Thoracic aorta (tissue), 2 donors: ENCODE results near the gene MYADML2. TPM values are rescaled to one million over a fixed set of nuclear protein-coding genes. Genes with fewer than 3 reads are reported as not detected.

Source experiments
- ATAC-seq: fragments of 150-250 bp; one replicate; pipeline ENCODE4 v1.8.0; 2017; ENCODE audit warnings: low read depth; ENCODE audit not compliant: insufficient number of reproducible peaks, low FRiP score
- DNase-seq: peaks from one replicate; pipeline ENCODE4 v3.0.0-alpha.2; 2020; ENCODE audit warnings: low spot score
- H3K27ac ChIP-seq, 2 donors: fragments of 200-600 bp; sonication (generic); 1 replicate in 1 of 2; 2 replicates in 1 of 2; pipeline ENCODE4 v1.5.1; 2016; ENCODE audit warnings: mild to moderate bottlenecking in 2 of 2, moderate library complexity in 2 of 2
- H3K27me3 ChIP-seq: fragments of 200-600 bp; sonication (generic); replicated peaks from 2 replicates; pipeline ENCODE4 v1.6.0; 2016; ENCODE audit warnings: mild to moderate bottlenecking; ENCODE audit not compliant: insufficient read depth
- H3K36me3 ChIP-seq: fragments of 200-600 bp; sonication (generic); one replicate; pipeline ENCODE4 v1.5.1; 2016
- H3K4me1 ChIP-seq, 2 donors: fragments of 200-600 bp; sonication (generic); 1 replicate in 1 of 2; 2 replicates in 1 of 2; pipeline versions ENCODE4 v1.5.1 to v1.6.0; 2016; ENCODE audit warnings: low read depth in 2 of 2, mild to moderate bottlenecking in 1 of 2; ENCODE audit not compliant: control insufficient read depth in 1 of 2
- H3K4me3 ChIP-seq: fragments of 200-600 bp; sonication (generic); 2 replicates; pipeline ENCODE4 v1.5.1; 2016; ENCODE audit warnings: mild to moderate bottlenecking
- H3K9me3 ChIP-seq: fragments of 200-600 bp; sonication (generic); 2 replicates; pipeline ENCODE4 v1.5.1; 2016
- CTCF ChIP-seq: fragments of 200-600 bp; sonication (generic); IDR thresholded peaks from one replicate; pipeline ENCODE4 v1.5.1; 2019; ENCODE audit warnings: antibody characterized with exemption
- total RNA-seq, 2 donors: library from RNA; depleted of rRNA; stranded (reverse); fragments of >200 nt; gene quantifications; one replicate each; pipeline versions ENCODE4 v1.1.0 to v1.2.3, GENCODE V29; 2016

The MYADML2 gene
- total RNA-seq, 2 donors from 2014 or later: not detected

GRCh38 chr17:81928544-81929252, 18.3 kb downstream of the MYADML2 start:
- peak overlapping the region; percentile 75 for H3K4me3 ChIP-seq
- H3K27me3 ChIP-seq: no peaks in the 10 kb centered on the region
- no peaks in the 10 kb centered on the region for H3K36me3 ChIP-seq
- H3K4me1 ChIP-seq: peaks cover 24 to 35% of the 10 kb centered on the region in 2 donors
- TF ChIP-seq CTCF: no peak
- ATAC-seq (no peak), DNase-seq (no peak)
- no peaks in the 10 kb centered on the region for H3K9me3 ChIP-seq
- H3K27ac ChIP-seq: no peak overlapping the region

GRCh38 chr17:81927653-81928543, 19.1 kb downstream of the MYADML2 start, which contains the start of gene MAFG:
MAFG (minus strand) TSS chr17:81927735; CDS start chr17:81923185, 4,550 bp downstream.
- peak; percentile 25 for TF ChIP-seq CTCF
- DNase-seq: peak; percentile 80
- H3K36me3 ChIP-seq: no peaks in the 10 kb centered on the region
- peak within 1 kb of the TSS; percentile 81 to 82 for H3K27ac ChIP-seq
- peak; percentile 78 for ATAC-seq
- H3K4me1 ChIP-seq: peaks cover 29 to 43% of the 10 kb centered on the region in 2 donors
- H3K4me3 ChIP-seq: peak within 1 kb of the TSS; percentile 82
- no peaks in the 10 kb centered on the region for H3K27me3 ChIP-seq
- no peaks in the 10 kb centered on the region for H3K9me3 ChIP-seq

- H3K4me3 ChIP-seq: peak overlapping the region; percentile 82
- peaks cover 5% of the 10 kb centered on the region for H3K36me3 ChIP-seq
- peaks cover 34 to 50% of the 10 kb centered on the region in 2 donors for H3K4me1 ChIP-seq
- no peaks in the 10 kb centered on the region for H3K9me3 ChIP-seq
- peak overlapping the region; percentile 81 to 82 for H3K27ac ChIP-seq
- TF ChIP-seq CTCF: no peak
- H3K27me3 ChIP-seq: no peaks in the 10 kb centered on the region
- ATAC-seq (no peak), DNase-seq (no peak)
Observed at GRCh38 chr17:81927152-81927652, 19.8 kb downstream of the MYADML2 start.

GRCh38 chr17:81926451-81927151, 20.4 kb downstream of the MYADML2 start:
- ATAC-seq: peak; percentile 33

More at GRCh38 chr17:81926451-81927151, 20.4 kb downstream of the MYADML2 start:
- no peak for DNase-seq
- Histone ChIP-seq H3K4me1 (peaks cover 38 to 55% of the 10 kb centered on the region in 2 donors), H3K4me3 (peak overlapping the region; percentile 82), H3K36me3 (peaks cover 10% of the 10 kb centered on the region), H3K27me3 (no peaks in the 10 kb centered on the region), H3K27ac (peak overlapping the region; percentile 81 to 82), H3K9me3 (no peaks in the 10 kb centered on the region)
- TF ChIP-seq CTCF: no peak
